ENCODE measurements around the gene CASP7.

Gene CASP7

GRCh38 chr10:113666682-113667252 lies 12.9 kb upstream of the CASP7 start:
- DNase-seq: no peak

- peak; percentile 55 for DNase-seq
Observed at GRCh38 chr10:113680190-113681111, 739 bp downstream of the CASP7 start.

GRCh38 chr10:113681533-113682470 lies 2.1 kb downstream of the CASP7 start:
- DNase-seq: peak; percentile 3

GRCh38 chr10:113683300-113683699 lies 3.6 kb downstream of the CASP7 start:
- peak; percentile 15 for DNase-seq

- no peak for DNase-seq
Observed at GRCh38 chr10:113686028-113686427, 6.3 kb downstream of the CASP7 start.

- DNase-seq: no peak
Observed at GRCh38 chr10:113687037-113687436, 7.3 kb downstream of the CASP7 start.

- DNase-seq: peak; percentile 3
Observed at GRCh38 chr10:113689057-113689456, 9.3 kb downstream of the CASP7 start.

GRCh38 chr10:113689574-113689973 lies 9.9 kb downstream of the CASP7 start:
- DNase-seq: peak; percentile 44

- no peak for DNase-seq
Observed at GRCh38 chr10:113690749-113691148, 11.0 kb downstream of the CASP7 start.

- DNase-seq: no peak
Observed at GRCh38 chr10:113691381-113691780, 11.7 kb downstream of the CASP7 start.

- no peak for DNase-seq
Observed at GRCh38 chr10:113692271-113692670, 12.6 kb downstream of the CASP7 start.

- no peak for DNase-seq
Observed at GRCh38 chr10:113693348-113693747, 13.6 kb downstream of the CASP7 start.

GRCh38 chr10:113695691-113696090 lies 16.0 kb downstream of the CASP7 start:
- no peak for DNase-seq

GRCh38 chr10:113697595-113697994 lies 17.9 kb downstream of the CASP7 start:
- DNase-seq: no peak

- peak; percentile 27 for DNase-seq
Observed at GRCh38 chr10:113704637-113705343, 25.1 kb downstream of the CASP7 start.

- DNase-seq: no peak
Observed at GRCh38 chr10:113705344-113705652, 25.6 kb downstream of the CASP7 start.

- no peak for DNase-seq
Observed at GRCh38 chr10:113706623-113707022, 26.9 kb downstream of the CASP7 start.

GRCh38 chr10:113708640-113709039 lies 28.9 kb downstream of the CASP7 start:
- no peak for DNase-seq

GRCh38 chr10:113709221-113709838 lies 29.6 kb downstream of the CASP7 start:
- no peak for DNase-seq

GRCh38 chr10:113711142-113711541 lies 31.4 kb downstream of the CASP7 start:
- no peak for DNase-seq

- no peak for DNase-seq
Observed at GRCh38 chr10:113712024-113712423, 32.3 kb downstream of the CASP7 start.

Measured in RPMI8226 (cell line).